ENCODE measurements around the gene CNTNAP2. TPM values are rescaled to one million over a fixed set of nuclear protein-coding genes. Genes with fewer than 3 reads are reported as not detected.

Gene CNTNAP2
- total and polyA plus RNA-seq, 2 of the 4 experiments (the other 2 are of a cell fraction): not detected

- Histone ChIP-seq H3K4me2 (ENCODE audit: low read depth, low read length) (no peak overlapping the region), H2AK5ac (ENCODE audit: low read depth, low read length) (no peak overlapping the region), H2BK15ac (ENCODE audit: low read depth, low read length) (no peak overlapping the region), H4K91ac (ENCODE audit: insufficient read depth, low read depth, low read length) (no peak overlapping the region), H3K36me3 (ENCODE audit: control insufficient read depth, insufficient read depth, low read length) (no peaks in the 10 kb centered on the region), H4K20me1 (ENCODE audit: insufficient read depth, low read length) (no peaks in the 10 kb centered on the region), H2AK9ac (replicated peaks; ENCODE audit: low read depth, low read length, poor library complexity) (no peak overlapping the region), H3K56ac (ENCODE audit: extremely low read depth, insufficient read depth, low read length) (no peak overlapping the region), H3K4ac (ENCODE audit: low read depth, low read length) (no peak overlapping the region), H4K5ac (ENCODE audit: low read depth, low read length) (no peak overlapping the region), H3K9me1 (ENCODE audit: insufficient read depth, low read length) (no peaks in the 10 kb centered on the region), H3K9ac (ENCODE audit: low read depth, low read length) (no peak overlapping the region), H3K79me1 (ENCODE audit: low read depth in 1 of 2, low read length in 2 of 2) (no peaks in the 10 kb centered on the region), H2BK120ac (ENCODE audit: low read depth, low read length) (no peak overlapping the region), H2BK20ac (ENCODE audit: low read depth, low read length) (no peak overlapping the region), H3K4me1 (ENCODE audit: control insufficient read depth, insufficient read depth, low read length) (no peaks in the 10 kb centered on the region), H3K27me3 (ENCODE audit: control insufficient read depth, insufficient read depth, low read length) (no peaks in the 10 kb centered on the region), H3K18ac (ENCODE audit: low read depth, low read length) (no peak overlapping the region), H3K23ac (ENCODE audit: low read depth, low read length) (no peak overlapping the region), H2AFZ (replicated peaks; ENCODE audit: low read length, poor library complexity) (no peak overlapping the region), H3K9me3 (ENCODE audit: control insufficient read depth, insufficient read depth, low read length) (peaks cover 2% of the 10 kb centered on the region; the same call in 1 of the 2 replicates), H3K27ac (ENCODE audit: insufficient read depth, low read length) (no peak overlapping the region), H3K4me3 (ENCODE audit: insufficient read depth, low read depth, low read length) (no peak overlapping the region), H4K8ac (ENCODE audit: low read depth in 2 of 2, low read length in 2 of 2) (no peak overlapping the region), H2BK5ac (ENCODE audit: low read depth, low read length, poor library complexity, severe bottlenecking) (no peak overlapping the region), H3K14ac (replicated peaks; ENCODE audit: low read depth, low read length) (no peak overlapping the region)
- in situ Hi-C loops (cut with MboI; ENCODE audit: low sequenced_read_pairs) (no loop called here), dilution Hi-C loops (cut with HindIII; ENCODE audit: low sequenced_read_pairs, unreplicated experiment) (no loop called here), intact Hi-C loops (cut with micrococcal nuclease) (no loop called here)
- BruUV-seq (replicated peaks): no TSS peak
- POLR2A ChIA-PET (ENCODE audit: unreplicated experiment): no interaction called here
- no peak for TF ChIP-seq ELK1 (IDR thresholded peaks at IDR 0.05; ENCODE audit: borderline replicate concordance, low read depth, low read length)
- no peak for DNase-seq
- no peak for ATAC-seq (ENCODE audit: low read depth)
- no CpG with 5 or more reads among the region's 3 CpGs for WGBS, 2 experiments (ENCODE audit: extremely low coverage in 2 of 2, insufficient read length in 1 of 2)
- CTCF ChIA-PET: no interaction called here
Observed at GRCh38 chr7:147567043-147567442, 1450.4 kb downstream of the CNTNAP2 start.
